Upper lobe of left lung (tissue), 4 donors: ENCODE results near the gene RPS3.

Experiments
- CTCF ChIP-seq, 6 experiments: fragments of 450-650 bp in 4 of 6; fragments of 200-600 bp in 2 of 6; sonication (generic) in 2 of 6; IDR thresholded peaks; one replicate each; pipeline ENCODE4 v1.5.1; 2016 to 2019; ENCODE audit warnings: antibody characterized with exemption in 6 of 6
- EP300 ChIP-seq, 4 donors: sonication (generic); formaldehyde crosslinking; IDR thresholded peaks; one replicate each; pipeline ENCODE4 v1.5.1; 2017; ENCODE audit warnings: antibody characterized with exemption in 4 of 4, control low read depth in 2 of 4
- POLR2A ChIP-seq, 4 donors: fragments of 450-650 bp; IDR thresholded peaks; one replicate each; pipeline ENCODE4 v1.5.1; 2016 to 2017; ENCODE audit warnings: antibody characterized with exemption in 4 of 4, mild to moderate bottlenecking in 2 of 4
- POLR2AphosphoS5 ChIP-seq, 2 donors: sonication (generic); formaldehyde crosslinking; IDR thresholded peaks; one replicate each; pipeline ENCODE4 v1.5.1; 2017; ENCODE audit warnings: antibody characterized with exemption in 2 of 2

DNA sequence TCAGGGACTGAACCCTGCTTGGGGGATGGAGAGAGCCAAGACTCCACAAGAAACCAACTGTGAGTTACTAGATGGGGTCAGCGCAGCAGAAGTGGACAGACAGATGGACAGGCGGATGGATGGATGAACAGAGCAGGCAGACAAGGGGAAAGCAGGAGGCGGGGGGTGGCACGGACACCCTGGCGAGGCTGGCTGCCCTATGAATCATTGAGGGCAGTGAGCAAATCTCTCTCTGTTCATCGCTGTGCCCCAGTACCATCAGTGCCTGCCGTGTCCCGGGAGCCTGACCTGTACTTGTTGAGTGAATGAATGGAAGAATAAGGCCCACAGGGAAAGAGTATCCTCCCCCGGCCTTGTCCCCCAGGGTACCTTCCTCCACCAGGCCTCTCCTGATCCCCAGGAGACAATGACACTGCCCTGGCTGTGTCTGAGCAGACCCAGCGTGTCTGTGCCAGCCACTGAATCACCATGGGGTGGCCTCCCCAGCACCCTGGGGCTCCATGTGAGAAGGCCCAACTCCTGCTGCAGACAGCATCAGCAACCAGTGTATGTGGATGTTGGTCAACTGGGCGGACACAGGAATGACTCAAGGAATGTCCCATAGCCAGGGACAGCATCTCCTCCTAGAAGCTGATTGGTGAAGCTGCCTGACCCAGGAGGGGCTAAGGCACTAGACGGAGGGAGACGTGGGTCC lies 38.8 kb downstream of the RPS3 start:
- no peak for TF ChIP-seq POLR2A (IDR thresholded peaks at IDR 0.05)
- TF ChIP-seq CTCF (IDR thresholded peaks at IDR 0.05), result no peak
- no peak for TF ChIP-seq POLR2AphosphoS5 (IDR thresholded peaks at IDR 0.05)
- no peak for TF ChIP-seq EP300 (IDR thresholded peaks at IDR 0.05)
